Stimulated activated CD4-positive, alpha-beta T cell treated with anti-CD3 and anti-CD28 coated beads, Interleukin-12 subunit alpha, Interleukin-12 subunit beta, amount 100 ng/mL, for 4 hours (primary cell): ENCODE measurements around the gene TUSC2.
A peak's percentile ranks its signal among the peaks of the same experiment; 100 is the strongest.
"Not testable (repeated sequence)": the region's sequence is repeated elsewhere in the genome, so short reads cannot be mapped to it uniquely, and the experiment has no call there.

ENCODE experiments used
- DNase-seq: peaks from one replicate; pipeline ENCODE4 v3.0.0-alpha.2; 2020

TUSC2 gene

GRCh38 chr3:50293079-50293801 is 34.8 kb downstream of the TUSC2 start:
- no peak for DNase-seq

GRCh38 chr3:50292159-50293078 is 35.6 kb downstream of the TUSC2 start, which contains the start of gene IFRD2:
IFRD2 (minus strand) TSS chr3:50292429; CDS start chr3:50292274, 155 bp downstream.
- DNase-seq, result peak; percentile 92

- no peak for DNase-seq
These were observed 37.8 kb downstream of the TUSC2 start for GRCh38 chr3:50290161-50290641.

- DNase-seq, result no peak
These were observed 38.9 kb downstream of the TUSC2 start for GRCh38 chr3:50289130-50289529.

- DNase-seq, result no peak
These were observed 39.5 kb downstream of the TUSC2 start for GRCh38 chr3:50288387-50289007.

GRCh38 chr3:50287262-50287661 is 40.8 kb downstream of the TUSC2 start:
- no peak for DNase-seq

- DNase-seq, result no peak
These were observed 41.4 kb downstream of the TUSC2 start for GRCh38 chr3:50286322-50287227.

GRCh38 chr3:50284121-50284520 is 43.9 kb downstream of the TUSC2 start:
- not testable (repeated sequence) for DNase-seq

- no peak for DNase-seq
These were observed 48.6 kb downstream of the TUSC2 start for GRCh38 chr3:50279255-50280016.

GRCh38 chr3:50278880-50279224 is 49.2 kb downstream of the TUSC2 start, which contains the start of gene LSMEM2:
LSMEM2 (plus strand) TSS chr3:50279087; CDS start chr3:50279114, 27 bp downstream.
- DNase-seq, result no peak

GRCh38 chr3:50278123-50278879 is 49.7 kb downstream of the TUSC2 start:
- no peak for DNase-seq

- no peak for DNase-seq
These were observed 51.3 kb downstream of the TUSC2 start for GRCh38 chr3:50276762-50277101.

- DNase-seq, result no peak
These were observed 51.8 kb downstream of the TUSC2 start for GRCh38 chr3:50275996-50276761.

GRCh38 chr3:50275141-50275995 is 52.7 kb downstream of the TUSC2 start:
- DNase-seq, result no peak
